Stomach (tissue), 9 donors: ENCODE data around the gene OAS1. TPM values are rescaled to one million over a fixed set of nuclear protein-coding genes. Genes with fewer than 3 reads are reported as not detected.

Source experiments
- DNase-seq, 2 donors: peaks; one replicate each; pipeline versions ENCODE4 v3.0.0 to v3.0.0-alpha.2; 2013 to 2019
- H3K27ac ChIP-seq, 5 donors: fragments of 200-600 bp in 4 of 5; sonication (generic) in 4 of 5; one replicate each; pipeline ENCODE4 v1.5.1; 2013 to 2019; ENCODE audit warnings: mild to moderate bottlenecking in 1 of 5, moderate library complexity in 1 of 5
- H3K27me3 ChIP-seq, 3 donors: fragments of 200-600 bp; sonication (generic); one replicate each; pipeline ENCODE4 v1.5.1; 2017 to 2019; ENCODE audit warnings: mixed run types in 1 of 3
- H3K36me3 ChIP-seq, 4 donors: fragments of 200-600 bp; sonication (generic); 1 replicate in 3 of 4; 2 replicates in 1 of 4; pipeline ENCODE4 v1.5.1; 2016 to 2019
- H3K4me1 ChIP-seq, 4 donors: fragments of 200-600 bp; sonication (generic); one replicate each; pipeline ENCODE4 v1.5.1; 2016 to 2019
- H3K4me3 ChIP-seq, 4 donors: fragments of 200-600 bp; sonication (generic) in 3 of 4; one replicate each; pipeline ENCODE4 v1.5.1; 2016 to 2019; ENCODE audit warnings: mild to moderate bottlenecking in 1 of 4
- H3K9me3 ChIP-seq, 4 donors: fragments of 200-600 bp; sonication (generic); one replicate each; pipeline ENCODE4 v1.5.1; 2016 to 2019
- EP300 ChIP-seq: sonication (generic); formaldehyde crosslinking; IDR thresholded peaks from one replicate; pipeline ENCODE4 v1.6.1; 2017; ENCODE audit warnings: antibody characterized with exemption
- POLR2A ChIP-seq, 4 donors: fragments of 450-650 bp; IDR thresholded peaks; one replicate each; pipeline ENCODE4 v1.6.1; 2016; ENCODE audit warnings: antibody characterized with exemption in 4 of 4, control low read depth in 2 of 4, mild to moderate bottlenecking in 1 of 4, moderate library complexity in 1 of 4
- POLR2AphosphoS5 ChIP-seq, 3 donors: sonication (generic); formaldehyde crosslinking; IDR thresholded peaks; one replicate each; pipeline ENCODE4 v1.6.1; 2016; ENCODE audit warnings: antibody characterized with exemption in 3 of 3
- WGBS, 5 donors: extraction: QIAGEN DNeasy Blood & Tissue Kit in 3 of 5; methylation state at CpG; one replicate each; pipeline versions ENCODE4 v1.1.5 to v1.1.7; 2013 to 2018; 5-methylcytosine and 5-hydroxymethylcytosine counted together
- intact Hi-C: fragments of 100-400 bp; cut with DNase I; formaldehyde crosslinking; loops from one replicate; pipeline ENCODE4 v1.15.1; 2023; ENCODE audit warnings: low total_unique reads
- polyA plus RNA-seq, 3 donors: library from polyadenylated mRNA; stranded (reverse); fragments of 200-250 nt; gene quantifications; one replicate each; pipeline ENCODE4 v1.2.3, GENCODE V29; 2013
- total RNA-seq, 5 donors: library from RNA; depleted of rRNA; stranded (reverse); fragments of >200 nt; gene quantifications; one replicate each; pipeline versions ENCODE4 v1.1.0 to v1.2.3, GENCODE V29; 2014 to 2016
- TF ChIP-seq, protein P1 (sequence below), 7 experiments: fragments of 450-650 bp in 4 of 7; fragments of 200-600 bp in 3 of 7; sonication (generic) in 3 of 7; IDR thresholded peaks; one replicate each; pipeline ENCODE4 v1.5.1; 2016 to 2019; ENCODE audit warnings: antibody characterized with exemption in 7 of 7, control low read depth in 2 of 7, mild to moderate bottlenecking in 1 of 7
- donor health status: healthy with polysubstance abuse.
- donor health status: Bipolar disorder and iron deficiency.
- donor health status: healthy.

OAS1 gene
- total and polyA plus RNA-seq, 8 donors: 11.6 to 114 (median 22.8) TPM

DNA sequence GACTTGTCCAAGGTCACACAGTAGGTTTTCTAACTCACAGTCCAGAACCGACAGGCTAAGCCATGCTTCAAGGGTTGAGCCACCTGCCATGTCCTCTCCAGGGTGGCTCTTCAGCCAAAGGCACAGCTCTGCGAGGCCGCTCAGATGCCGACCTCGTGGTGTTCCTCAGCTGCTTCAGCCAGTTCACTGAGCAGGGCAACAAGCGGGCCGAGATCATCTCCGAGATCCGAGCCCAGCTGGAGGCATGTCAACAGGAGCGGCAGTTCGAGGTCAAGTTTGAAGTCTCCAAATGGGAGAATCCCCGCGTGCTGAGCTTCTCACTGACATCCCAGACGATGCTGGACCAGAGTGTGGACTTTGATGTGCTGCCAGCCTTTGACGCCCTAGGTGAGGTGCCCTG lies 58.9 kb downstream of the OAS1 start:
- no peak overlapping the region for H3K4me3 ChIP-seq
- DNase-seq: no peak
- no peak for TF ChIP-seq POLR2A (IDR thresholded peaks at IDR 0.05)
- TF ChIP-seq, protein P1, sequence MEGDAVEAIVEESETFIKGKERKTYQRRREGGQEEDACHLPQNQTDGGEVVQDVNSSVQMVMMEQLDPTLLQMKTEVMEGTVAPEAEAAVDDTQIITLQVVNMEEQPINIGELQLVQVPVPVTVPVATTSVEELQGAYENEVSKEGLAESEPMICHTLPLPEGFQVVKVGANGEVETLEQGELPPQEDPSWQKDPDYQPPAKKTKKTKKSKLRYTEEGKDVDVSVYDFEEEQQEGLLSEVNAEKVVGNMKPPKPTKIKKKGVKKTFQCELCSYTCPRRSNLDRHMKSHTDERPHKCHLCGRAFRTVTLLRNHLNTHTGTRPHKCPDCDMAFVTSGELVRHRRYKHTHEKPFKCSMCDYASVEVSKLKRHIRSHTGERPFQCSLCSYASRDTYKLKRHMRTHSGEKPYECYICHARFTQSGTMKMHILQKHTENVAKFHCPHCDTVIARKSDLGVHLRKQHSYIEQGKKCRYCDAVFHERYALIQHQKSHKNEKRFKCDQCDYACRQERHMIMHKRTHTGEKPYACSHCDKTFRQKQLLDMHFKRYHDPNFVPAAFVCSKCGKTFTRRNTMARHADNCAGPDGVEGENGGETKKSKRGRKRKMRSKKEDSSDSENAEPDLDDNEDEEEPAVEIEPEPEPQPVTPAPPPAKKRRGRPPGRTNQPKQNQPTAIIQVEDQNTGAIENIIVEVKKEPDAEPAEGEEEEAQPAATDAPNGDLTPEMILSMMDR (IDR thresholded peaks at IDR 0.05): no peak
- no peak for TF ChIP-seq POLR2AphosphoS5 (IDR thresholded peaks at IDR 0.05)
- no peak for TF ChIP-seq EP300
- H3K4me1 ChIP-seq: no peaks in the 10 kb centered on the region
- whole genome bisulfite sequencing, 5 donors: 89 to 97% (median 92%) methylated on average over 15 of the region's 15 CpGs
- no peaks in the 10 kb centered on the region for H3K27me3 ChIP-seq
- no peak overlapping the region for H3K27ac ChIP-seq
- H3K36me3 ChIP-seq: peaks cover 23 to 99% (median 99%) of the 10 kb centered on the region in 4 donors
- intact Hi-C loops: no loop called here
- H3K9me3 ChIP-seq: no peaks in the 10 kb centered on the region

DNA sequence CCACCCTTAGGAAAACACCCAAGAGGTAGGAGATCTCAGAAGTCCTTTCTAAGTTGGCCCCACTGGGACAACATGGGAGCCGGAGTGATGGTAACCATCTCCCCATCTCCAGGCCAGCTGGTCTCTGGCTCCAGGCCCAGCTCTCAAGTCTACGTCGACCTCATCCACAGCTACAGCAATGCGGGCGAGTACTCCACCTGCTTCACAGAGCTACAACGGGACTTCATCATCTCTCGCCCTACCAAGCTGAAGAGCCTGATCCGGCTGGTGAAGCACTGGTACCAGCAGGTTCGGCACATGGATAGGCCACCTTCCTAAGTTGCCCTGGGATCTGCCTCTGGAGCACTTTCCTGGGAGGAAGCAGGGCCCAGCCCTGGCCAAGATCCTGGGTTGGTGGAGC lies 60.5 kb downstream of the OAS1 start:
- no peaks in the 10 kb centered on the region for H3K4me1 ChIP-seq
- DNase-seq: no peak
- intact Hi-C loops: no loop called here
- TF ChIP-seq POLR2A (IDR thresholded peaks at IDR 0.05): no peak
- peaks cover 16 to 91% (median 88%) of the 10 kb centered on the region in 4 donors for H3K36me3 ChIP-seq
- H3K27ac ChIP-seq: no peak overlapping the region
- H3K4me3 ChIP-seq: no peak overlapping the region
- H3K9me3 ChIP-seq: no peaks in the 10 kb centered on the region
- 89 to 97% (median 95%) methylated on average over 8 to 9 of the region's 9 CpGs for WGBS, 5 donors
- H3K27me3 ChIP-seq: no peaks in the 10 kb centered on the region

DNA sequence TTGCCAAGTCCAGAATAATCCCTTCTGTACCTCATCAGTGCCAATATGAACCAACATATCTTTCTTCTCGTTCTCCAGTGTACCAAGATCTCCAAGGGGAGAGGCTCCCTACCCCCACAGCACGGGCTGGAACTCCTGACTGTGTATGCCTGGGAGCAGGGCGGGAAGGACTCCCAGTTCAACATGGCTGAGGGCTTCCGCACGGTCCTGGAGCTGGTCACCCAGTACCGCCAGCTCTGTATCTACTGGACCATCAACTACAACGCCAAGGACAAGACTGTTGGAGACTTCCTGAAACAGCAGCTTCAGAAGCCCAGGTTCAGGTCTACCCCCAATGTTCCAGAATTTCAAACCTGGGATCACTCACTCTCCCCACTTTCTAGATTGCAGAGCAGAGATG lies 61.1 kb downstream of the OAS1 start:
- intact Hi-C loops: no loop called here
- 85 to 98% (median 95%) methylated on average over 5 to 7 of the region's 7 CpGs for WGBS, 5 donors
- Histone ChIP-seq H3K27me3 (no peaks in the 10 kb centered on the region), H3K27ac (no peak overlapping the region), H3K9me3 (no peaks in the 10 kb centered on the region), H3K36me3 (peaks cover 11 to 86% (median 82%) of the 10 kb centered on the region in 4 donors), H3K4me1 (no peaks in the 10 kb centered on the region), H3K4me3 (no peak overlapping the region)
- no peak for DNase-seq
- TF ChIP-seq EP300 (no peak), POLR2AphosphoS5 (IDR thresholded peaks at IDR 0.05) (no peak)
- TF ChIP-seq, protein P1 (IDR thresholded peaks at IDR 0.05): no peak

Other genes with a start within 250 kb of the OAS1 start
- not detected for gene RPH3A, start 115.2 kb upstream of the OAS1 start, total RNA-seq
- not detected for gene RPH3A, start 115.2 kb upstream of the OAS1 start, polyA plus RNA-seq
- 100 to 1,000 TPM in 1 of 5 donors, 10 to 100 TPM in 3, 1 to 10 TPM in 1; 7.1 to 208 (median 45.2) TPM for gene OAS3, start 31.5 kb downstream of the OAS1 start, total RNA-seq
- gene OAS3, start 31.5 kb downstream of the OAS1 start, polyA plus RNA-seq: 1 to 10 TPM; 5.7 to 7.1 (median 6.9) TPM
- gene OAS2, start 71.6 kb downstream of the OAS1 start, total RNA-seq: 10 to 100 TPM in 4 of 5 donors, not detected in 1; 11.4 to 25.1 (median 19.0) TPM
- gene OAS2, start 71.6 kb downstream of the OAS1 start, polyA plus RNA-seq: 10 to 100 TPM in 2 of 3 donors, 1 to 10 TPM in 1; 8.5 to 11.8 (median 10.9) TPM
- 1 to 10 TPM in 4 of 5 donors, under 1 TPM in 1; 0.43 to 6.2 (median 2.7) TPM for gene DTX1, start 149.8 kb downstream of the OAS1 start, total RNA-seq
- gene DTX1, start 149.8 kb downstream of the OAS1 start, polyA plus RNA-seq: 1 to 10 TPM; 1.0 to 1.5 (median 1.1) TPM
- 10 to 100 TPM in 3 of 5 donors, 1 to 10 TPM in 2; 8.8 to 62.0 (median 47.3) TPM for gene RASAL1, start 228.8 kb downstream of the OAS1 start, total RNA-seq
- 10 to 100 TPM in 2 of 3 donors, 1 to 10 TPM in 1; 3.0 to 28.9 (median 18.8) TPM for gene RASAL1, start 228.8 kb downstream of the OAS1 start, polyA plus RNA-seq
- gene CFAP73, start 242.8 kb downstream of the OAS1 start, total RNA-seq: 1 to 10 TPM in 1 of 5 donors, not detected in 4; 5.7 TPM
- gene CFAP73, start 242.8 kb downstream of the OAS1 start, polyA plus RNA-seq: 1 to 10 TPM in 1 of 3 donors, under 1 TPM in 2; 0.44 to 2.6 (median 0.70) TPM